Hepatocyte (in vitro differentiated cells): ENCODE results near the gene PAFAH1B2.

Experiments used
- EZH2 ChIP-seq: fragments of 200-600 bp; sonication (generic); IDR thresholded peaks from 2 replicates; pipeline ENCODE4 v1.6.1; 2016; ENCODE audit warnings: antibody characterized with exemption, mild to moderate bottlenecking, borderline replicate concordance
- TF ChIP-seq, protein P1 (sequence below): fragments of 200-600 bp; sonication (generic); IDR thresholded peaks from 2 replicates; pipeline ENCODE4 v1.5.1; 2016; ENCODE audit warnings: antibody characterized with exemption, mild to moderate bottlenecking; ENCODE audit not compliant: poor library complexity

DNA sequence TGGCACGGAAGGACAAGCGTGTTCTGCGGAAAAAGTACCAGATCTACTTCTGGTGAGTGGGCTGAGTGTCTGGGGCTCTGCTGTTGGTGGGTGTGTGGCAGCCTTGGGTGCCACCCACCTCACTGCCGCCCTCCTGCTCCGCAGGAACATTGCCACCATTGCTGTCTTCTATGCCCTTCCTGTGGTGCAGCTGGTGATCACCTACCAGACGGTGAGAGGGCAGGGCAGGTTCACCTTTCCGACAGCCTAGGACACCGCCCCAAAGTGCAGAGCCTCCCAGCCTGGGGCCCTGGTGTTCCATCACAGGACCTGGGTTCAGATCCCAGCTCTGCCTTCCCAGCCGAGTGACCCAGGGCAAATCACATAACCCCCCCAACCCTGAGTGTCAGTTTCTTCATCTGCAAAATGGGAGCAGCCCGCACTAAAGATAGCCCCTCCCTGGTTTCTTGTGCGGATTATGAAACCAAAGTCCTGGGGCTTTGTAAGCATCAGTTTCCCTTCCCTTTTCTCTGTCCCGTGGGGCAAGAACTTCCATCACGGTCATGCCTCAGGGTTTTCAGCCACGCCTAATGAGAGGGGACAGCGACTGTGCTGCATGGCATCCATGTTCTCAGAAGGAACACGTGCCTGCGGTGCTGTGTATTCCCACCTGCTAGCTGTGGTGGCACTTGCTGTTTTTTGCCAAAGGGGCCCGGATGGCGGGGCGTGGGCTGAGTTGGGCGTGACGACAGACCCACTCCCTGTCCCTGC, 45.3 kb downstream of the PAFAH1B2 start:
- no peak for TF ChIP-seq EZH2
- TF ChIP-seq, protein P1, sequence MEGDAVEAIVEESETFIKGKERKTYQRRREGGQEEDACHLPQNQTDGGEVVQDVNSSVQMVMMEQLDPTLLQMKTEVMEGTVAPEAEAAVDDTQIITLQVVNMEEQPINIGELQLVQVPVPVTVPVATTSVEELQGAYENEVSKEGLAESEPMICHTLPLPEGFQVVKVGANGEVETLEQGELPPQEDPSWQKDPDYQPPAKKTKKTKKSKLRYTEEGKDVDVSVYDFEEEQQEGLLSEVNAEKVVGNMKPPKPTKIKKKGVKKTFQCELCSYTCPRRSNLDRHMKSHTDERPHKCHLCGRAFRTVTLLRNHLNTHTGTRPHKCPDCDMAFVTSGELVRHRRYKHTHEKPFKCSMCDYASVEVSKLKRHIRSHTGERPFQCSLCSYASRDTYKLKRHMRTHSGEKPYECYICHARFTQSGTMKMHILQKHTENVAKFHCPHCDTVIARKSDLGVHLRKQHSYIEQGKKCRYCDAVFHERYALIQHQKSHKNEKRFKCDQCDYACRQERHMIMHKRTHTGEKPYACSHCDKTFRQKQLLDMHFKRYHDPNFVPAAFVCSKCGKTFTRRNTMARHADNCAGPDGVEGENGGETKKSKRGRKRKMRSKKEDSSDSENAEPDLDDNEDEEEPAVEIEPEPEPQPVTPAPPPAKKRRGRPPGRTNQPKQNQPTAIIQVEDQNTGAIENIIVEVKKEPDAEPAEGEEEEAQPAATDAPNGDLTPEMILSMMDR: no peak
